Keratinocyte (primary cell): ENCODE results near the gene NEGR1. TPM values are rescaled to one million over a fixed set of nuclear protein-coding genes. Genes with fewer than 3 reads are reported as not detected.

Source experiments
- DNase-seq: peaks from one replicate; pipeline ENCODE4 v3.0.0-alpha.2; 2011; ENCODE audit warnings: low read depth, missing footprints, low spot score
- FAIRE-seq: peaks from 2 replicates; lab custom pipeline; 2011; peaks lifted over from hg19 to GRCh38; lab: Jason Lieb, UNC
- H2AFZ ChIP-seq: 2 replicates; pipeline ENCODE4 v1.6.0; 2012; ENCODE audit warnings: low read length, control low read depth, inconsistent platforms; ENCODE audit not compliant: control insufficient read depth
- H3K27ac ChIP-seq: 2 replicates; pipeline ENCODE4 v1.5.1; 2011; ENCODE audit warnings: low read length; ENCODE audit not compliant: control insufficient read depth, insufficient read depth
- H3K27me3 ChIP-seq: 3 replicates; pipeline ENCODE4 v1.6.0; 2011; ENCODE audit warnings: low read length; ENCODE audit not compliant: control insufficient read depth, insufficient read depth; ENCODE audit errors: extremely low read depth
- H3K36me3 ChIP-seq, 2 experiments: 2 replicates in 1 of 2; 3 replicates in 1 of 2; pipeline ENCODE4 v1.5.1; 2011; ENCODE audit warnings: low read length in 2 of 2, mild to moderate bottlenecking in 1 of 2; ENCODE audit not compliant: control insufficient read depth in 2 of 2, insufficient read depth in 2 of 2; ENCODE audit errors: extremely low read depth in 1 of 2
- H3K4me1 ChIP-seq: 3 replicates; pipeline ENCODE4 v1.5.1; 2011; ENCODE audit warnings: low read length; ENCODE audit not compliant: control insufficient read depth, insufficient read depth; ENCODE audit errors: extremely low read depth
- H3K4me2 ChIP-seq: 3 replicates; pipeline ENCODE4 v1.6.0; 2011; ENCODE audit warnings: low read depth, low read length; ENCODE audit not compliant: control insufficient read depth, insufficient read depth; ENCODE audit errors: extremely low read depth
- H3K4me3 ChIP-seq, 3 experiments: fragments of 200-600 bp in 1 of 3; sonication (generic) in 1 of 3; 2 replicates in 2 of 3; 3 replicates in 1 of 3; pipeline ENCODE4 v1.5.1; 2011 to 2016; ENCODE audit warnings: low read length in 3 of 3, mild to moderate bottlenecking in 3 of 3, control low read depth in 2 of 3, inconsistent platforms in 1 of 3, low read depth in 1 of 3, mixed read lengths in 1 of 3, mixed run types in 1 of 3, moderate library complexity in 1 of 3; ENCODE audit not compliant: control insufficient read depth in 2 of 3, insufficient read depth in 2 of 3; ENCODE audit errors: extremely low read depth in 1 of 3
- H3K79me2 ChIP-seq: 2 replicates; pipeline ENCODE4 v1.6.0; 2012; ENCODE audit warnings: low read length; ENCODE audit not compliant: control insufficient read depth, insufficient read depth
- H3K9ac ChIP-seq: 3 replicates; pipeline ENCODE4 v1.6.0; 2011; ENCODE audit warnings: low read length; ENCODE audit not compliant: control insufficient read depth, insufficient read depth; ENCODE audit errors: extremely low read depth
- H3K9me1 ChIP-seq: 3 replicates; pipeline ENCODE4 v1.6.0; 2011; ENCODE audit warnings: low read length; ENCODE audit not compliant: control insufficient read depth, insufficient read depth; ENCODE audit errors: extremely low read depth
- H3K9me3 ChIP-seq: 2 replicates; pipeline ENCODE4 v1.5.1; 2012; ENCODE audit warnings: low read depth, low read length; ENCODE audit not compliant: control insufficient read depth
- H4K20me1 ChIP-seq: 3 replicates; pipeline ENCODE4 v1.6.0; 2011; ENCODE audit warnings: low read length; ENCODE audit not compliant: control insufficient read depth, insufficient read depth; ENCODE audit errors: extremely low read depth
- CTCF ChIP-seq, 3 experiments: IDR thresholded peaks in 1 of 3; conservative IDR thresholded peaks in 1 of 3; optimal IDR thresholded peaks in 1 of 3; 2 replicates in 2 of 3; 3 replicates in 1 of 3; pipeline versions ENCODE3 to v1.5.1; 2011; ENCODE audit warnings: low read length in 3 of 3, mild to moderate bottlenecking in 3 of 3, moderate library complexity in 2 of 3, control low read depth in 1 of 3, inconsistent platforms in 1 of 3; ENCODE audit not compliant: insufficient read depth in 2 of 3; ENCODE audit errors: extremely low read depth in 1 of 3
- EZH2 ChIP-seq: IDR thresholded peaks from one replicate; pipeline ENCODE4 v1.6.1; 2012; ENCODE audit warnings: inconsistent platforms, mild to moderate bottlenecking, low read length, moderate library complexity
- dilution Hi-C: fragments of 300-500 bp; cut with MboI; formaldehyde crosslinking; loops from one replicate; pipeline ENCODE4 v1.7.0; 2020; ENCODE audit warnings: low sequenced_read_pairs; ENCODE audit not compliant: extremely low pct_ligation_motif_present
- polyA plus RNA-seq, 5 experiments: library from polyadenylated mRNA; depleted of rRNA in 3 of 5; stranded (reverse) in 3 of 5; stranded (forward) in 1 of 5; unstranded in 1 of 5; fragments of >200 nt; gene quantifications; 1 replicate in 1 of 5; 2 replicates in 3 of 5; 3 replicates in 1 of 5; pipeline versions ENCODE4 v1.2.1 to v1.2.3, GENCODE V29; 2011 to 2012; ENCODE audit warnings: missing spikeins in 2 of 5, low read depth in 1 of 5, low replicate concordance in 1 of 5

The NEGR1 gene
- polyA plus RNA-seq, 1 donor (not counting 4 experiments of a cell fraction or from before 2014, with no cell fraction given) = 1.6 TPM

GRCh38 chr1:71522721-71523120 lies 759.6 kb downstream of the NEGR1 start:
- Histone ChIP-seq H3K79me2 (no peaks in the 10 kb centered on the region), H3K27me3 (no peaks in the 10 kb centered on the region), H2AFZ (no peak overlapping the region), H3K9ac (no peak overlapping the region), H4K20me1 (no peaks in the 10 kb centered on the region), H3K9me3 (no peaks in the 10 kb centered on the region), H3K36me3 (no peaks in the 10 kb centered on the region), H3K4me2 (no peak overlapping the region), H3K4me3 (no peak overlapping the region), H3K27ac (no peak overlapping the region), H3K4me1 (no peaks in the 10 kb centered on the region), H3K9me1 (no peaks in the 10 kb centered on the region)
- TF ChIP-seq EZH2 (no peak), CTCF (optimal IDR thresholded peaks at IDR 0.05 in 1 of 3, IDR thresholded peaks at IDR 0.05 in 1 of 3, conservative IDR thresholded peaks at IDR 0.05 in 1 of 3; ENCODE audit: extremely low read depth in 1 of 3, insufficient read depth in 2 of 3, low read length in 3 of 3) (no peak)
- no peak for DNase-seq
- no peak for FAIRE-seq
- dilution Hi-C loops = no loop called here

DNA sequence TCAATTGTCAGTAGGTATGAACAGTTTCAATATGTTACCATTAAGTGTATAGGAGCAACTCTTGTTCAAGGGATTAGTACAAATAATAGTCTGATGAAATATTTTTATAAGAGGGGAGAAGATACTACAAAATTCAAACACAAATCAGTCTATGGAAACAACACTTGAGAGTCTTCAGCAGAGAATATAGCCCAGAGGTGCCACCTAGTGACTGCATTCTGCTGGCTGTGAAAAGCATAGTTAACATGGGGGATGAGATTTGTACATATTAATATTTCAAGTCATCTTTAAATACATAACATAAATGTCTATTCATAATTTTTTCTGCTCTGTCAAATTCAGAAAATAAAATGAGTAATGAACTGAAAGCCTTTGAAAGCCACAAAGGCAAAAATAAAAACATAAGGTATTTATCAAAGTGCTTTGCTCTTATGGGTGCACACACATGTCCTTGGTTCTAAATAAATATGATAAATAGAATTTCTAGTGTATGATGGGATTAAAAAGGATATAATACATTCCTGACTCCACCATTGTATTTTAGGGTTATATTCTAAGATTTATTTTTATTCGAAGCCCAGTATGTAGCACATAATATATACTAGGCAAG lies 760.6 kb downstream of the NEGR1 start:
- DNase-seq = no peak
- no peak for FAIRE-seq
- dilution Hi-C loops = no loop called here

More for the DNA sequence above, 760.6 kb downstream of the NEGR1 start:
- no peaks in the 10 kb centered on the region for H3K36me3 ChIP-seq
- no peaks in the 10 kb centered on the region for H3K9me1 ChIP-seq
- no peak overlapping the region for H2AFZ ChIP-seq
- H3K4me1 ChIP-seq = no peaks in the 10 kb centered on the region
- H3K27me3 ChIP-seq = no peaks in the 10 kb centered on the region
- H3K4me3 ChIP-seq = no peak overlapping the region
- H4K20me1 ChIP-seq = no peaks in the 10 kb centered on the region
- TF ChIP-seq CTCF (optimal IDR thresholded peaks at IDR 0.05 in 1 of 3, IDR thresholded peaks at IDR 0.05 in 1 of 3, conservative IDR thresholded peaks at IDR 0.05 in 1 of 3; ENCODE audit: extremely low read depth in 1 of 3, insufficient read depth in 2 of 3, low read length in 3 of 3) (peak; percentile 49 to 74 (median 51)), EZH2 (no peak)
- no peaks in the 10 kb centered on the region for H3K9me3 ChIP-seq
- no peak overlapping the region for H3K4me2 ChIP-seq
- H3K9ac ChIP-seq = no peak overlapping the region
- H3K27ac ChIP-seq = no peak overlapping the region
- no peaks in the 10 kb centered on the region for H3K79me2 ChIP-seq
